Endothelial cell (in vitro differentiated cells): ENCODE data around the gene PPP1R17. TPM values are rescaled to one million over a fixed set of nuclear protein-coding genes. Genes with fewer than 3 reads are reported as not detected.

ENCODE experiments used
- DNase-seq: peaks from one replicate; pipeline ENCODE4 v3.0.0; 2021; ENCODE audit warnings: low spot score
- H3K27ac Mint-ChIP-seq: one replicate; pipeline ENCODE4 v1.8.0; 2021; ENCODE audit warnings: mixed read lengths, inconsistent platforms; ENCODE audit not compliant: unreplicated experiment
- H3K27me3 Mint-ChIP-seq: one replicate; pipeline ENCODE4 v1.8.0; 2021; ENCODE audit warnings: mild to moderate bottlenecking, moderate library complexity, mixed read lengths, inconsistent platforms; ENCODE audit not compliant: unreplicated experiment
- H3K36me3 Mint-ChIP-seq: one replicate; pipeline ENCODE4 v1.8.0; 2021; ENCODE audit warnings: mild to moderate bottlenecking, low read depth, mixed read lengths, inconsistent platforms; ENCODE audit not compliant: unreplicated experiment
- H3K4me1 Mint-ChIP-seq: one replicate; pipeline ENCODE4 v1.8.0; 2021; ENCODE audit warnings: mild to moderate bottlenecking, mixed read lengths, inconsistent platforms; ENCODE audit not compliant: unreplicated experiment
- H3K4me3 Mint-ChIP-seq: one replicate; pipeline ENCODE4 v1.8.0; 2021; ENCODE audit warnings: mild to moderate bottlenecking, mixed read lengths, inconsistent platforms; ENCODE audit not compliant: unreplicated experiment
- H3K9me3 Mint-ChIP-seq: one replicate; pipeline ENCODE4 v1.8.0; 2021; ENCODE audit warnings: mixed read lengths, inconsistent platforms; ENCODE audit not compliant: unreplicated experiment
- total RNA-seq: library from RNA; stranded (reverse); fragmentation: NEBNext Ultra II Directional; extraction: Animal tissue kit (Norgen Biotek cat#: 25700); gene quantifications from one replicate; pipeline ENCODE4 v1.2.1, GENCODE V29; 2021; ENCODE audit not compliant: unreplicated experiment
- TF ChIP-seq, protein P1 (sequence below): fragments of 200-600 bp; sonication (generic); IDR thresholded peaks from one replicate; pipeline ENCODE4 v1.5.0; 2021; ENCODE audit warnings: antibody characterized with exemption; ENCODE audit not compliant: unreplicated experiment

The PPP1R17 gene
- total RNA-seq, 1 donor from 2014 or later = 0.36 TPM

DNA sequence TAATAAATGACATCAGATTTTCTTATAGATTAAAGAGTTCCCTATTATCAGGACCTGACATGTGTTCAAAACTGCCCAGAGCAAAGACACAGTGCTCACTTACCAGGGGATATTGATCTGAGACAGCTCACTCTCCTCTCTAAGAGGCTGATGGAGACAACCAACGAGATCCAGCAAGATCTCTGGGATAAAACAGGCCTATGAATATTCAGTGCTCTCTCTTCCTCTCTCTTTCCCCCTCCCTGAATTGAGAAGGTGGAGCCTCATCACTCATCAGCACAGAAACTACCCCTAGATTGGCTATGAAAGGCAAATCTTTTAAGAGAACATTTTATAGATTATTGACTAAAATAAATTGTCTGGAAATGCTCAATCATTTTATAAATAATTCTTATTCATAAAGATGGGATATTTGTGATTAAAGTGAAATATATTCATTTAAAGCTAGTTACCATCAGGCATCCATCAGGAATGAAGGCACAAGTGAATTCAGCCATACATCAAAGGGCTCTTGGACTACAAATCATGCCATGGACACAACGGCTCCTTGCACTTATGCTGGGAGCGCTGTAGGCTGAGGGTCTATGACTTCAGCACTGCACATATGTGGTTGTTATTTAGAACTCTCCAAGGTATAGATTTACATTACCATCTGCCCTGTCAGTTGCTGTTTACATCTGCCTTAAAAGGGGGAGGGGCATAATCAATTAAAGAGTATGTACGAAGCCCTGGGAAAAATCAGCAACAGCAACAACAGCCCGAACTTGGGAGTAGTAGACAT lies 3.4 kb upstream of the PPP1R17 start:
- H3K27me3 Mint-ChIP-seq = peaks cover under 1% of the 10 kb centered on the region
- no peak overlapping the region for H3K4me3 Mint-ChIP-seq

DNA sequence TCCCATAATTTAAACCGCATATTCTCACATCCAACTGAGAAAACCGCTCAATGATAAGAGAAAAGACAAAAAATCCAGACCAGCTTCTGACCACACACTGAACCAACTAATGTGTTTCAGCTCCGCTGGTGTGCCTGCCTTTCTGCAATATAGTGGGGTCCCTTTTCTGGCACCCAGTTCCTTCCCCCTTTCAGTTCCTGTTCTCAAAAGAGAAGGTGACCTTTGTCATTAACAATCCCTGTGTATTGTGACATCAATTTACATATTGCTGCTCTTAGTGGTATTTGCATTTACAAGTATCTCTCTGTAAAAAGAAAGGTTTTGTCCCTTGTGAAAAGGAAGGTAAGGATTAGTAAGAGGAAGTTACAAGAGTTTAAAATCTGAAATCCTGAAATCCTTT lies 1.4 kb downstream of the PPP1R17 start:
- Mint-ChIP-seq H3K36me3 (no peaks in the 10 kb centered on the region), H3K9me3 (no peaks in the 10 kb centered on the region), H3K4me3 (no peak overlapping the region), H3K4me1 (no peaks in the 10 kb centered on the region), H3K27ac (no peak overlapping the region), H3K27me3 (peaks cover 3% of the 10 kb centered on the region)
- TF ChIP-seq, protein P1, sequence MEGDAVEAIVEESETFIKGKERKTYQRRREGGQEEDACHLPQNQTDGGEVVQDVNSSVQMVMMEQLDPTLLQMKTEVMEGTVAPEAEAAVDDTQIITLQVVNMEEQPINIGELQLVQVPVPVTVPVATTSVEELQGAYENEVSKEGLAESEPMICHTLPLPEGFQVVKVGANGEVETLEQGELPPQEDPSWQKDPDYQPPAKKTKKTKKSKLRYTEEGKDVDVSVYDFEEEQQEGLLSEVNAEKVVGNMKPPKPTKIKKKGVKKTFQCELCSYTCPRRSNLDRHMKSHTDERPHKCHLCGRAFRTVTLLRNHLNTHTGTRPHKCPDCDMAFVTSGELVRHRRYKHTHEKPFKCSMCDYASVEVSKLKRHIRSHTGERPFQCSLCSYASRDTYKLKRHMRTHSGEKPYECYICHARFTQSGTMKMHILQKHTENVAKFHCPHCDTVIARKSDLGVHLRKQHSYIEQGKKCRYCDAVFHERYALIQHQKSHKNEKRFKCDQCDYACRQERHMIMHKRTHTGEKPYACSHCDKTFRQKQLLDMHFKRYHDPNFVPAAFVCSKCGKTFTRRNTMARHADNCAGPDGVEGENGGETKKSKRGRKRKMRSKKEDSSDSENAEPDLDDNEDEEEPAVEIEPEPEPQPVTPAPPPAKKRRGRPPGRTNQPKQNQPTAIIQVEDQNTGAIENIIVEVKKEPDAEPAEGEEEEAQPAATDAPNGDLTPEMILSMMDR = no peak
- DNase-seq = no peak

More for the DNA sequence above, 3.4 kb upstream of the PPP1R17 start:
- TF ChIP-seq, protein P1 = no peak
- H3K9me3 Mint-ChIP-seq = no peaks in the 10 kb centered on the region
- no peak for DNase-seq
- no peaks in the 10 kb centered on the region for H3K36me3 Mint-ChIP-seq
- H3K4me1 Mint-ChIP-seq = no peaks in the 10 kb centered on the region
- H3K27ac Mint-ChIP-seq = no peak overlapping the region

DNA sequence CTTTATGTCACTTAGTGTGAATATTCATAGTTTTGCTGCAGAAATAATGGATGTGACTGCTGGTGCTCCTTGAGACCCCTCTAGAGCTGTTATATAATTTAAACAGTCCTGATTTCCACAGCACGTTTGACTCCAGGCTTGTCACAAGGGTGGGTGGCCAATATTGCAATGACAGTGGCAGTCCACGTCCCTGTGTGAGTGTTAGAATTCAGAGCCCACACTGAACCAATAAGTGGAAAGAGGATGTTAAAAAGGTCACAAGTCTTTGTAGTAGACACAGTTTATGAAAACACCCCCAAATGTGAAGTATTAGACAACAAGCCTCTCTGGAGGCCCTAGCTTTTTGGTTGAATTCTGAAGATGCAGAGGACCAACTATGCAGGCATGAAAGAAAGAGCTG lies 2.0 kb downstream of the PPP1R17 start:
- H3K4me3 Mint-ChIP-seq = no peak overlapping the region
- H3K27me3 Mint-ChIP-seq = peaks cover 3% of the 10 kb centered on the region
- no peaks in the 10 kb centered on the region for H3K36me3 Mint-ChIP-seq
- TF ChIP-seq, protein P1 = no peak
- H3K9me3 Mint-ChIP-seq = no peaks in the 10 kb centered on the region
- H3K4me1 Mint-ChIP-seq = no peaks in the 10 kb centered on the region
- no peak for DNase-seq
- H3K27ac Mint-ChIP-seq = no peak overlapping the region

DNA sequence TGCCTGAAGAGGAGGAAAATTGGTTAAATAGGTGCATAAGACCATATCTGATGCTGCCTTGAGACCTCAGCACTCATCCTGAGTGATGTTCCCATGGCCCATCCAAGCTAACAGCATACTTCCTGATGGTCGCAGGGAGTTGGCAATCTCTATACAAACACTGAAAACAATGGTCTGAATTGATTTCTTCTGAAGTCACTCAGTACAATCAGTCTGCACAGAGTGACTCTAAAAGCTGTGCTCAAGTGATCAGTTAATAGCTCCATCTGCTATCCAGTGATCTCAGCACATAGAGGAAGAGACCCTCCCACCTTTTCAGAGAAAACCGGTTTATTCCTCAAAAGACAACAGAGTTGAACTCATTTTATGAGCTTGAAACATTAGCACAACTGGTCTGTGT lies 3.9 kb downstream of the PPP1R17 start:
- Mint-ChIP-seq H3K4me1 (no peaks in the 10 kb centered on the region), H3K27me3 (peaks cover 3% of the 10 kb centered on the region), H3K36me3 (no peaks in the 10 kb centered on the region), H3K4me3 (no peak overlapping the region), H3K27ac (no peak overlapping the region), H3K9me3 (no peaks in the 10 kb centered on the region)
- TF ChIP-seq, protein P1 = no peak
- no peak for DNase-seq

DNA sequence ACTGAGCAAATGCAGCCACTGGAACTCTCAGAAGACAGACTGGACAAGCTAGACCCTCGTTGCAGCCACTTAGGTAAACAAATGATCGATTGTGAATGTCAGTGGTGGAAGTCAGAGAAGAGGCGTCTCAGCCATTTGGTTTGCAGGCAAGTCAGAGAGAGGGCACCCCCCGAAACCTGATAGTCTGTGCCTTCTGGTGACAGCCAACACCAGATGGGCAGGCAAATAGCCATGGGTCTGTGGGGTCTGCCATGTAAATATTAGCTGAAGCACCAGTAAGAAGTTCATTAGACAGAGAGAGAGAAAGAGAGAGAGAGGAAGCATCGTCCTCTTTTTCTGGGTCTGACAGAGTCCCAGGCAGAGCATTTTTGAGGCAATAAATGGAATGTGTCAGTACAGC lies 5.4 kb downstream of the PPP1R17 start:
- peaks cover 3% of the 10 kb centered on the region for H3K27me3 Mint-ChIP-seq
- H3K4me1 Mint-ChIP-seq = no peaks in the 10 kb centered on the region
- TF ChIP-seq, protein P1 = no peak
- no peaks in the 10 kb centered on the region for H3K36me3 Mint-ChIP-seq
- DNase-seq = no peak
- no peak overlapping the region for H3K4me3 Mint-ChIP-seq
- H3K27ac Mint-ChIP-seq = no peak overlapping the region
- H3K9me3 Mint-ChIP-seq = no peaks in the 10 kb centered on the region
